Measurements from ENCODE around the gene DLX6.

DNA sequence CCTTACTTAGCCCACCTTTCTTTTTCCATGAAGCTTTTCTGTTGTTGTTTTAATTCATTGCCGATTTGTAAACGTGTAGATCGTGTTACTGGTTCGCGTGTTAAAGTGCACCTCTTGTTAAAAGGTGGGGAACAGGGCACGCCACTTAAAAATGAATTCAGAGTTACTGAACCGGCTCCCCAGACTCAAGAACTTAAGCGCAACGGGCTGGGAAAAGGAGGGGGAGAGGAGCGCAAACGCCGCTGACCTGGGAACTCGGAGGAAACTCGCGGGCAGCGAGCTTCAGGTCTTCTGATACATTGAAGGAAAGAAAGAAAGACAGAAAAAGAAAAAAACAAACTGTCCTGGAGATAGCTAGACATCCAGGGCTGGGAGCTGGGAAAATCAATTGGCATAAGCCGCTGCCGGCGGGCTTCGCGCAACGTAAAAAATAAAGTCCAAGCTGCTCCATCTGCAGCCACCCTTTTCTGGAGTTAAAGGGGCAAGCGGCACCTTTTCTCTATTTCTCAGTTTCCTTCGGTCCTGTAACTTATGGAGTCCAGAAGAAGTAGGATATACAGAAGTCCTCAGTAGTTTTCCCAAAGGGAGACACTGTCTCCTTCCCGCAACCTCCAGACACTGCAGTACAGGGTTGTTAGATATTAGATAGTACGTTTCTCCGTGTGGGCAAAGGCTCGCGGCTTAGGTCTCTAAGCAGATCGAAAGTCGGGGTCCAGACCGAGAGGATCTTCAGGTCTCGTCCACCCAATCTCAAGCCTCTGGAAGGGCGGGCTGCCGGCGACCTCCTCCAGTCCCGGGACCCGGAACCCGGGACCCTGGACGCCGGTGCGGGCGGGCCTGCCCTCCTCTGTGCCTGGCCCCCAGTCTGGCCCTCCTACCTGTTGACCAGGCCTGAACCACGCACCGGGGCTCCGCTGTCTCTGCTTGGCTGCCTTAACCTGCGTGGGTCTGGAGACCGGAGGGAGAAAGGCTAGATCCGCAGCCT is 1.8 kb upstream of the DLX6 start:
- TF ChIP-seq POLR2A (IDR thresholded peaks at IDR 0.05) = no peak
- TF ChIP-seq, protein P1, sequence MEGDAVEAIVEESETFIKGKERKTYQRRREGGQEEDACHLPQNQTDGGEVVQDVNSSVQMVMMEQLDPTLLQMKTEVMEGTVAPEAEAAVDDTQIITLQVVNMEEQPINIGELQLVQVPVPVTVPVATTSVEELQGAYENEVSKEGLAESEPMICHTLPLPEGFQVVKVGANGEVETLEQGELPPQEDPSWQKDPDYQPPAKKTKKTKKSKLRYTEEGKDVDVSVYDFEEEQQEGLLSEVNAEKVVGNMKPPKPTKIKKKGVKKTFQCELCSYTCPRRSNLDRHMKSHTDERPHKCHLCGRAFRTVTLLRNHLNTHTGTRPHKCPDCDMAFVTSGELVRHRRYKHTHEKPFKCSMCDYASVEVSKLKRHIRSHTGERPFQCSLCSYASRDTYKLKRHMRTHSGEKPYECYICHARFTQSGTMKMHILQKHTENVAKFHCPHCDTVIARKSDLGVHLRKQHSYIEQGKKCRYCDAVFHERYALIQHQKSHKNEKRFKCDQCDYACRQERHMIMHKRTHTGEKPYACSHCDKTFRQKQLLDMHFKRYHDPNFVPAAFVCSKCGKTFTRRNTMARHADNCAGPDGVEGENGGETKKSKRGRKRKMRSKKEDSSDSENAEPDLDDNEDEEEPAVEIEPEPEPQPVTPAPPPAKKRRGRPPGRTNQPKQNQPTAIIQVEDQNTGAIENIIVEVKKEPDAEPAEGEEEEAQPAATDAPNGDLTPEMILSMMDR (IDR thresholded peaks at IDR 0.05) = no peak
- no peak for TF ChIP-seq POLR2AphosphoS5 (IDR thresholded peaks at IDR 0.05)
- no peak for TF ChIP-seq EP300 (IDR thresholded peaks at IDR 0.05; ENCODE audit: low read depth)

Data from transverse colon (tissue), 4 donors.